K562 (cell line): ENCODE results near the gene CHAD. TPM values are rescaled to one million over a fixed set of nuclear protein-coding genes. Genes with fewer than 3 reads are reported as not detected.

Experiments
- ATAC-seq: fragments of 200-7000 bp; cut with Tn5 transposase; 3 replicates; pipeline ENCODE4 v1.9.1; 2020; ENCODE audit warnings: moderate library complexity
- BruUV-seq: library from RNA; stranded (reverse); fragments of 400-500 nt; replicated peaks from 2 replicates; lab custom pipeline; 2021; lab: Mats Ljungman, UMichigan
- CTCF ChIA-PET: fragments of 300-600 bp; formaldehyde crosslinking; extraction: SDS; loops from one replicate; lab custom pipeline; 2021; ENCODE audit warnings: low intra/inter-chr PET ratio; lab: Yijun Ruan, JAX
- POLR2A ChIA-PET: fragments of 300-600, 350-650 bp; sonication (Branson Sonifier 250); formaldehyde crosslinking; extraction: SDS; loops from one replicate; lab custom pipeline; 2021; ENCODE audit warnings: antibody characterized with exemption, inconsistent platforms; lab: Yijun Ruan, JAX
- DNase-seq, 4 experiments: peaks; one replicate each; pipeline versions ENCODE4 v3.0.0 to v3.0.0-alpha.2; 2011 to 2018; ENCODE audit warnings: low spot score in 3 of 4, mixed read lengths in 3 of 4; ENCODE audit errors: extremely low read depth in 1 of 4
- FAIRE-seq: peaks from 2 replicates; lab custom pipeline; 2011; peaks lifted over from hg19 to GRCh38; lab: Jason Lieb, UNC
- H2AFZ ChIP-seq: 2 replicates; pipeline ENCODE4 v1.6.0; 2011; ENCODE audit warnings: low read depth, low read length, control low read depth, inconsistent platforms
- H3K27ac ChIP-seq: fragments of 200-600 bp; 3 replicates; pipeline ENCODE4 v1.8.0; 2011; ENCODE audit warnings: low read depth, mild to moderate bottlenecking, control low read depth, inconsistent platforms, low read length, moderate library complexity, mixed read lengths; ENCODE audit errors: extremely low read depth
- H3K27me3 ChIP-seq, 2 experiments: fragments of 300-600 bp in 1 of 2; 2 replicates in 1 of 2; 3 replicates in 1 of 2; pipeline versions ENCODE4 v1.6.0 to v1.8.0; 2011; ENCODE audit warnings: inconsistent platforms in 2 of 2, low read length in 2 of 2, mild to moderate bottlenecking in 1 of 2, mixed read lengths in 1 of 2, moderate library complexity in 1 of 2; ENCODE audit not compliant: control insufficient read depth in 2 of 2, insufficient read depth in 2 of 2
- H3K36me3 ChIP-seq: fragments of 300-600 bp; 3 replicates; pipeline ENCODE4 v1.8.0; 2011; ENCODE audit warnings: mild to moderate bottlenecking, low read length, inconsistent platforms; ENCODE audit not compliant: control insufficient read depth, insufficient read depth
- H3K4me1 ChIP-seq, 2 experiments: fragments of 200-600 bp in 1 of 2; replicated peaks in 1 of 2; 2 replicates in 1 of 2; 3 replicates in 1 of 2; pipeline versions ENCODE4 v1.5.1 to v1.8.0; 2011; ENCODE audit warnings: inconsistent platforms in 2 of 2, low read length in 2 of 2, mild to moderate bottlenecking in 1 of 2, mixed read lengths in 1 of 2, moderate library complexity in 1 of 2; ENCODE audit not compliant: control insufficient read depth in 2 of 2, insufficient read depth in 2 of 2
- H3K4me2 ChIP-seq: 2 replicates; pipeline ENCODE4 v1.6.1; 2011; ENCODE audit warnings: low read length, control low read depth, inconsistent platforms, mixed read lengths; ENCODE audit not compliant: insufficient read depth
- H3K4me3 ChIP-seq: fragments of 200-600 bp; sonication (generic), shearing (Covaris generic); 2 replicates; pipeline ENCODE4 v1.5.1; 2016; ENCODE audit warnings: control low read depth, inconsistent platforms
- H3K79me2 ChIP-seq: fragments of 200-600 bp; 3 replicates; pipeline ENCODE4 v1.8.0; 2011; ENCODE audit warnings: low read length, inconsistent platforms; ENCODE audit not compliant: control insufficient read depth, insufficient read depth
- H3K9ac ChIP-seq, 2 experiments: 2 replicates each; pipeline versions ENCODE4 v1.6.0 to v1.6.1; 2011; ENCODE audit warnings: low read depth in 2 of 2, low read length in 2 of 2, control low read depth in 1 of 2, inconsistent platforms in 1 of 2, mild to moderate bottlenecking in 1 of 2, mixed read lengths in 1 of 2; ENCODE audit not compliant: insufficient read depth in 1 of 2
- H3K9me1 ChIP-seq: one replicate; pipeline ENCODE4 v1.6.0; 2011; ENCODE audit warnings: inconsistent platforms, mild to moderate bottlenecking, low read length, moderate library complexity; ENCODE audit not compliant: control insufficient read depth, insufficient read depth
- H3K9me3 ChIP-seq: replicated peaks from 2 replicates; pipeline ENCODE4 v1.5.1; 2011; ENCODE audit warnings: low read depth, low read length, inconsistent platforms; ENCODE audit not compliant: control insufficient read depth, insufficient read depth
- H4K20me1 ChIP-seq: replicated peaks from 2 replicates; pipeline ENCODE4 v1.6.1; 2011; ENCODE audit warnings: low read length, inconsistent platforms, mixed read lengths; ENCODE audit not compliant: control insufficient read depth, insufficient read depth
- ARID2 ChIP-seq: fragments of 450-650 bp; IDR thresholded peaks from 2 replicates; pipeline ENCODE4 v1.6.1; 2017; ENCODE audit warnings: antibody characterized with exemption, mild to moderate bottlenecking
- CBFA2T2 ChIP-seq: fragments of 450-650 bp; conservative IDR thresholded peaks from 2 replicates; pipeline ENCODE4 v1.6.1; 2017; ENCODE audit warnings: mild to moderate bottlenecking
- ILF3 ChIP-seq: fragments of 450-650 bp; IDR thresholded peaks from 2 replicates; pipeline ENCODE4 v1.6.1; 2018; ENCODE audit warnings: antibody characterized with exemption, mild to moderate bottlenecking, moderate library complexity, borderline replicate concordance
- NCOA4 ChIP-seq: fragments of 450-650 bp; IDR thresholded peaks from 2 replicates; pipeline ENCODE4 v1.6.1; 2018; ENCODE audit warnings: mild to moderate bottlenecking; ENCODE audit not compliant: partially characterized antibody
- WGBS: fragments of 100-300 bp; shearing (Covaris generic); methylation state at CpG from one replicate; pipeline ENCODE4 v1.1.6; 2016; ENCODE audit warnings: low coverage, mixed read lengths; ENCODE audit not compliant: insufficient coverage; ENCODE audit errors: missing lambda C conversion rate; 5-methylcytosine and 5-hydroxymethylcytosine counted together
- in situ Hi-C: fragments of 300-500 bp; cut with MboI; formaldehyde crosslinking; loops from 4 replicates; pipeline ENCODE4 v1.15.0; 2018; ENCODE audit warnings: inconsistent platforms, mixed read lengths
- intact Hi-C: fragments of 100-400 bp; cut with micrococcal nuclease; formaldehyde crosslinking; loops from 2 replicates; pipeline ENCODE4 v1.14.2; 2022
- polyA plus RNA-seq, 8 experiments: library from polyadenylated mRNA; depleted of rRNA in 4 of 8; stranded (reverse) in 5 of 8; unstranded in 3 of 8; fragments of >200 nt; fragmentation: Nextera tagmentation in 2 of 8; fragmentation: Illumina TruSeq in 1 of 8; extraction: Ambion mirVana in 2 of 8; extraction: Trizol in 1 of 8; gene quantifications; 2 replicates each; pipeline versions ENCODE4 v1.2.1 to v1.2.3, GENCODE V29; 2011 to 2014; ENCODE audit warnings: inconsistent platforms in 1 of 8, missing spikeins in 1 of 8
- total RNA-seq, 7 experiments: library from RNA; depleted of rRNA in 6 of 7; stranded (reverse); fragments of >200 nt in 6 of 7; fragmentation: Illumina TruSeq in 2 of 7; extraction: Trizol in 2 of 7; gene quantifications; 2 replicates each; pipeline versions ENCODE4 v1.2.1 to v1.2.3, GENCODE V29; 2011 to 2021; ENCODE audit warnings: low replicate concordance in 1 of 7
- TF ChIP-seq, protein P1 (sequence below): sonication (generic); formaldehyde crosslinking; IDR thresholded peaks from 2 replicates; pipeline ENCODE4 v1.9.0; 2022; ENCODE audit warnings: mild to moderate bottlenecking, missing genetic modification reagents
- TF ChIP-seq, protein P2 (sequence below): fragments of 450-650 bp; IDR thresholded peaks from 2 replicates; pipeline ENCODE4 v1.6.1; 2016; ENCODE audit warnings: low read depth
- TF ChIP-seq, protein P3 (sequence below), 2 experiments: fragments of 450-650 bp in 1 of 2; sonication (generic) in 1 of 2; formaldehyde crosslinking; conservative IDR thresholded peaks; 2 replicates each; pipeline versions ENCODE4 v1.4.0 to v1.8.1; 2020 to 2022; ENCODE audit warnings: mild to moderate bottlenecking in 1 of 2, missing genetic modification reagents in 1 of 2

The CHAD gene
- total and polyA plus RNA-seq, 9 of the 15 experiments (the other 6 are each of a cell fraction or from before 2014, with no cell fraction given) = not detected

- 10% methylated on average over 6 of the region's 6 CpGs for WGBS
- Histone ChIP-seq H3K4me3 (no peak overlapping the region), H3K79me2 (peaks cover 6% of the 10 kb centered on the region; the same call in 2 of the 3 replicates), H3K27me3 (peaks cover 16 to 44% of the 10 kb centered on the region in 2 experiments; a peak in 4 of 5 replicates), H3K9ac (no peak overlapping the region), H3K27ac (no peak overlapping the region), H3K9me1 (no peaks in the 10 kb centered on the region), H4K20me1 (0 out of 2 replicates have a peak, but pooled peaks cover 3% of the 10 kb centered on the region), H2AFZ (no peak overlapping the region), H3K4me2 (no peak overlapping the region), H3K9me3 (no peaks in the 10 kb centered on the region), H3K36me3 (no peaks in the 10 kb centered on the region), H3K4me1 (peaks cover 7 to 29% of the 10 kb centered on the region in 2 experiments; a peak in 4 of 5 replicates)
- ATAC-seq (no peak), FAIRE-seq (no peak), DNase-seq (no peak)
- no peak for TF ChIP-seq ARID2
- TF ChIP-seq, protein P1, sequence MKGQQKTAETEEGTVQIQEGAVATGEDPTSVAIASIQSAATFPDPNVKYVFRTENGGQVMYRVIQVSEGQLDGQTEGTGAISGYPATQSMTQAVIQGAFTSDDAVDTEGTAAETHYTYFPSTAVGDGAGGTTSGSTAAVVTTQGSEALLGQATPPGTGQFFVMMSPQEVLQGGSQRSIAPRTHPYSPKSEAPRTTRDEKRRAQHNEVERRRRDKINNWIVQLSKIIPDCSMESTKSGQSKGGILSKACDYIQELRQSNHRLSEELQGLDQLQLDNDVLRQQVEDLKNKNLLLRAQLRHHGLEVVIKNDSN (CRISPR knock-in tag) = no peak
- TF ChIP-seq, protein P2, sequence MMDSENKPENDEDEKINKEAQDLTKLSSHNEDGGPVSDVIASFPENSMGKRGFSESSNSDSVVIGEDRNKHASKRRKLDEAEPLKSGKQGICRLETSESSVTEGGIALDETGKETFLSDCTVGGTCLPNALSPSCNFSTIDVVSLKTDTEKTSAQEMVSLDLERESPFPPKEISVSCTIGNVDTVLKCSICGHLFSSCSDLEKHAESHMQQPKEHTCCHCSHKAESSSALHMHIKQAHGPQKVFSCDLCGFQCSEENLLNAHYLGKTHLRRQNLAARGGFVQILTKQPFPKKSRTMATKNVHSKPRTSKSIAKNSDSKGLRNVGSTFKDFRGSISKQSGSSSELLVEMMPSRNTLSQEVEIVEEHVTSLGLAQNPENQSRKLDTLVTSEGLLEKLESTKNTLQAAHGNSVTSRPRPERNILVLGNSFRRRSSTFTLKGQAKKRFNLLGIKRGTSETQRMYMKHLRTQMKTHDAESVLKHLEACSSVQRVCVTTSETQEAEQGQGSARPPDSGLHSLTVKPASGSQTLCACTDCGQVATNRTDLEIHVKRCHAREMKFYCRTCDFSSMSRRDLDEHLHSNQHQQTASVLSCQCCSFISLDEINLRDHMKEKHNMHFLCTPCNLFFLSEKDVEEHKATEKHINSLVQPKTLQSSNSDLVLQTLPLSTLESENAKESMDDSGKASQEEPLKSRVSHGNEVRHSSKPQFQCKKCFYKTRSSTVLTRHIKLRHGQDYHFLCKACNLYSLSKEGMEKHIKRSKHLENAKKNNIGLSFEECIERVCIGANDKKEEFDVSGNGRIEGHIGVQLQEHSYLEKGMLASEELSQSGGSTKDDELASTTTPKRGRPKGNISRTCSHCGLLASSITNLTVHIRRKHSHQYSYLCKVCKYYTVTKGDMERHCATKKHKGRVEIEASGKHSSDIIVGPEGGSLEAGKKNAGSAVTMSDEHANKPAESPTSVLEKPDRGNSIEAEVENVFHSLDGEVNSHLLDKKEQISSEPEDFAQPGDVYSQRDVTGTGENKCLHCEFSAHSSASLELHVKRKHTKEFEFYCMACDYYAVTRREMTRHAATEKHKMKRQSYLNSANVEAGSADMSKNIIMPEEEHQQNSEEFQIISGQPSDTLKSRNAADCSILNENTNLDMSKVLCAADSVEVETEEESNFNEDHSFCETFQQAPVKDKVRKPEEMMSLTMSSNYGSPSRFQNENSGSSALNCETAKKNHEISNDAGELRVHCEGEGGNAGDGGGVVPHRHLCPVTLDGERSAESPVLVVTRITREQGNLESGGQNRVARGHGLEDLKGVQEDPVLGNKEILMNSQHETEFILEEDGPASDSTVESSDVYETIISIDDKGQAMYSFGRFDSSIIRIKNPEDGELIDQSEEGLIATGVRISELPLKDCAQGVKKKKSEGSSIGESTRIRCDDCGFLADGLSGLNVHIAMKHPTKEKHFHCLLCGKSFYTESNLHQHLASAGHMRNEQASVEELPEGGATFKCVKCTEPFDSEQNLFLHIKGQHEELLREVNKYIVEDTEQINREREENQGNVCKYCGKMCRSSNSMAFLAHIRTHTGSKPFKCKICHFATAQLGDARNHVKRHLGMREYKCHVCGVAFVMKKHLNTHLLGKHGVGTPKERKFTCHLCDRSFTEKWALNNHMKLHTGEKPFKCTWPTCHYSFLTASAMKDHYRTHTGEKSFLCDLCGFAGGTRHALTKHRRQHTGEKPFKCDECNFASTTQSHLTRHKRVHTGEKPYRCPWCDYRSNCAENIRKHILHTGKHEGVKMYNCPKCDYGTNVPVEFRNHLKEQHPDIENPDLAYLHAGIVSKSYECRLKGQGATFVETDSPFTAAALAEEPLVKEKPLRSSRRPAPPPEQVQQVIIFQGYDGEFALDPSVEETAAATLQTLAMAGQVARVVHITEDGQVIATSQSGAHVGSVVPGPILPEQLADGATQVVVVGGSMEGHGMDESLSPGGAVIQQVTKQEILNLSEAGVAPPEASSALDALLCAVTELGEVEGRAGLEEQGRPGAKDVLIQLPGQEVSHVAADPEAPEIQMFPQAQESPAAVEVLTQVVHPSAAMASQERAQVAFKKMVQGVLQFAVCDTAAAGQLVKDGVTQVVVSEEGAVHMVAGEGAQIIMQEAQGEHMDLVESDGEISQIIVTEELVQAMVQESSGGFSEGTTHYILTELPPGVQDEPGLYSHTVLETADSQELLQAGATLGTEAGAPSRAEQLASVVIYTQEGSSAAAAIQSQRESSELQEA = no peak
- TF ChIP-seq CBFA2T2 = no peak
- TF ChIP-seq, protein P3, sequence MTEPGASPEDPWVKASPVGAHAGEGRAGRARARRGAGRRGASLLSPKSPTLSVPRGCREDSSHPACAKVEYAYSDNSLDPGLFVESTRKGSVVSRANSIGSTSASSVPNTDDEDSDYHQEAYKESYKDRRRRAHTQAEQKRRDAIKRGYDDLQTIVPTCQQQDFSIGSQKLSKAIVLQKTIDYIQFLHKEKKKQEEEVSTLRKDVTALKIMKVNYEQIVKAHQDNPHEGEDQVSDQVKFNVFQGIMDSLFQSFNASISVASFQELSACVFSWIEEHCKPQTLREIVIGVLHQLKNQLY (CRISPR knock-in tag; conservative IDR thresholded peaks at IDR 0.05) = no peak
- no peak for TF ChIP-seq NCOA4
- TF ChIP-seq ILF3 = no peak
- intact Hi-C loops = loop anchor here (10.0 kb wide), 1 partner anchor 180 kb away; no protein-coding TSS in a partner anchor
- BruUV-seq = no TSS peak
- CTCF ChIA-PET = no interaction called here
- POLR2A ChIA-PET = interaction anchor here (0.6 kb wide), 1 partner anchor 559 kb away, joined by 3 read pairs; no protein-coding TSS in a partner anchor
- in situ Hi-C loops = no loop called here
Measured at GRCh38 chr17:50474523-50474922, 5.8 kb upstream of the CHAD start.
